Limb (tissue), 2 donors: ENCODE data around the gene LRRC7.

Experiments
- DNase-seq, 2 donors: peaks; one replicate each; pipeline ENCODE4 v3.0.0-alpha.2; 2016; ENCODE audit errors: extremely low spot score in 2 of 2

LRRC7 gene

DNA sequence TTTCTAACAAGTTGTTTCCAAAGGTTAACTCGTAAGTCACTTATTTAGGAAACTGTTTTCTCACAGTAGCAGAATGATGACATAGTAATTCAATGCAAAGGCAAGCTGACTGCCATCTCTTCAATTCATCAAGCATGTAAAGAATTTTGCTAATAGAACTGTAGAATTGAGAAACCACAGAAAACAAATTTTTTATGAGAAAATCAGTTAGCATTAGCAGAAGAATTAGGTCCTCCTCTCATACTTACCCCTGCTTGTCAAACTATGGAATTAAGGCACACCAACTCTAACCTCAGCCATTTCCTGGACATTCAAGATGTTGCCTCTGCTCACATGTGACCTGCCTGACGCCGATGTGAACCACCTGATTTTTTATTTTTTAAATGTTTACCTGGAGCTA is 522.4 kb downstream of the LRRC7 start:
- no peak for DNase-seq

DNA sequence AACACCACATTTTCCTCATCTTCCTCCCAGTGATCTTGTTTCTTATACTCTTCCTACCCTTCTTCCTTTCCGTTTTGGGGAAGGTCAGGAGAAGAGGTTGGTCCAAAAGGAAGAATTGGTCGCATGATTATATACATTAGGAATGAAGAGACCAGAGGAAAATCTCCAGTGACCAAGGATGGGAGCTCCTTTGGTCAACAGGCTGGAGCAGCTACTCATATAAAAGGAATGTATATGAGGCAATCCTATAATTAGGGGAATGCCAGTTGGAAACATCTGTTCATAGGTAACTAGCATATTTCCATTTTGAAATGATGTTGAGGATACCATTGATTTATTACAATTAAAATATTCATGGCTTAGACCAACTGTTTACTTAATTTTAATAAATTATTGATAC is 523.2 kb downstream of the LRRC7 start:
- no peak for DNase-seq

DNA sequence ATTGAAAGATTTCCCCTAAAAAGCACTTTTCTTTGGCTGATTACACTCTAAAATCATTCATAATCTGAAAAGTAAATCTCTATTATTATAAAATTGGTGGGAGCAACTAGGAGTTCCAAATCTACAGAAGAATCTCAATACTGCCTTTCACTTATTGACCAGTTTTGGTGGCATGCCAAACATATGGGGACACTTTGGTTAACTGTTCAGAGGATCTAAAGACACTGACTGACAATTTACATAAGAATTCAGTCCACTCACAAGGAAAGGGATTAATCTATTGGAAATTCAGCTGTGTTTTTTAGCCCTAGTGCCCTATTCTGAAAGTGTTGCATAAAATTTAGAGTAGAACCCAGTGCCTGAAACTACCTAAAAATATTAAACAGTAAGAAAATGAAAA is 524.1 kb downstream of the LRRC7 start:
- no peak for DNase-seq

DNA sequence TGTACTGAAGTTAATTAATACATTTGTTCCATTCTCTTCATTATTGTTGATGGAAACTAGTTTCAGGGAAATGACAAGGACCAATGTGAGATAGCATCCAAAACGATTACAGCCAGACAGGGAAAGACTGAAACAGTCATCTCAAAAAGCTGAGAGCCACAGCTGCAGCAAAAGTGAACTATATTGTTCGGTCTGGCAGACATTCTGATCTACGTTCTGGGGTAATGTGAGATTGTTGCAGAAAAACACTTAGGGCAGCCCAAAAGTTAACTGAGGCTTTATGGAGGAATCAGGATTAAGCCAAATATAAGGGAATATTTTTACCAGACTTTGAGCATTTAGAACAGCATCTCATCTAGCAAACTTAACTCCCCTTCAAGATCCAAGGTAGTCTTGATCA is 524.8 kb downstream of the LRRC7 start:
- no peak for DNase-seq

DNA sequence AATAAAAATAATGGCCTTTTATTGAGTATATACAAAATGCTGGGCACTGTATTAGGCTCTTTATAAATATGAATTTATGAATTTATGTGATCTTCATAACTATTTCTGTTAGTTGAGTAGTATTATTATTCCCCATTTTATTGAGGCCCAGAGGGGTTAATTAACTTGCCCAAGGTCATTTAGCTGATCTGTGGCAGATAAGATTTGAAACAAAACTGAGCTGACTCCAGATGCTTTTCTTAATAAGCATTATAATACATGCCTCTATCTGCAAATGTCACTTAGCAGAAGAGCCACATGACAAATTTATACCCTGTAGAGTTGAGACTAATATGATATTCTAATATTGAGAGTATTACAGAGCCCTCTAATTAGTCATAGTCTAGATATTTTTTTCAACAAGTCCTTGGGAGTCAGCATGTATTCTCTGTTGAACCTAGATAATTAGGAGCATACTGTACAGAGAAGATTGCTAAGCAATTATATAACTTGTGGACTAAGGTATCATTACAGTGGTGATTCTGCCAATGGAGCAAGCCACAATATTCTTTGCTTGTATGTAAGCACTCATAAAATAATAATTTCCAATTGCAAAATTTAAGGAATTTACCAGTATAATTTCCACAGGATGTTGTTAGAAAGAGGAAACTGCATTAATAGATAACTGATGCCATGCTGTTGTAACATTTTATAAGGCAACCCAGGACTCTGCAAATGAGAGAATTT is 525.7 kb downstream of the LRRC7 start:
- no peak for DNase-seq

DNA sequence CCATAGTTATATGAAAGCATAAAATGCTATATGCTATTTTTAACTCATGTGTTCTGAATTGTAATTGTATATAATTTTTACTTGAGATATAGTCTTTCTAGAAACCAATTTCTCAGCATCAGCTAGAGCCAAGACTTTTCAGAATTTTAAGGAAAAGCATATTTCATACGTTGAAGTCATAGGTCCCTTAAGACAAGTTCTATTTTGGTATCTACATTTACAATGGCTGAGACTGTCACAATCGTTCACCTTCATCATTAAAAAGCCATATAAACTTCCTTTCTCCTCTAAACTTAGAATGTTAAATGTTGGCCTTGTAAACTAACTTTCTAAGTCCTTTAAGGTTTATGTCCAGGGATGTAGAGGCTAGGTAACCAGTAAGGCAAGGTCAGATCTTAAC is 533.5 kb downstream of the LRRC7 start:
- DNase-seq: peak in 1 of 2 donors; percentile 16

DNA sequence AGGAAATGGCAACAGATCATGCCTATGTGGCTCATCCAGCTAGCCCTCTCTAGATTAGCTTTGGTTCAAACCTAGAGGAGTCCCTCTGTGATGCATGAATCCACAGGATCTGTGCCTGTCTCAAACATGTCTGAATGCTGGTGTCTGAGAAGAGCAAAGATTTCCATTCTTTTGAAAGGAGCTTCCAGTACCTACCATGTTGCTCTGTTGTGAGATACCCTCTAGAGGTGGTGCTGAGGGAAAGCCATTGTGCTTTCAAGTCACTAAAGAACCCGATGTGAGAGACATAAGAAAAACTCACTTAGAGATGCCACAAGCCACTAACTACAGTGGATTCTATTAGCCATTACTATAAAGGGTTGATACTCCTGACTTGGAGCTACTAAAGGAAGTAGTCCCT is 534.1 kb downstream of the LRRC7 start:
- DNase-seq: no peak

DNA sequence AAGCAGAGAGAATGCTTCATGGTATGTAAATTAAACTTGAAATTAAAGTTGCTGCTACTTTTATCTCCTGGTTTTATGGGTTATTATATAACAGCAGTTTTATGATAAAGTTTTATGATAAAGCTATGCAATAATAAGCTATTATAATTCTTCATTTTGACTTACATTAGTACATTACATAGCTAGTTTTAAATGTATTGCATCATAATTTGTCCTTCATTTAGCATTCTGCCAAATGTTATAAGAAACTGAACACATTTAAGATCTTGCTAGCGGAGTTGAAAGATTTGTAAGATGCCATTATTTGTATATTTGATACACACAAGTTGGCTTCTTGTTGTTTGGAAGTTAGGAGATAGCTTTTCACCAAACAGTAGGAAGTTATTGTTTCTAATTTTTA is 536.0 kb downstream of the LRRC7 start:
- DNase-seq: no peak

DNA sequence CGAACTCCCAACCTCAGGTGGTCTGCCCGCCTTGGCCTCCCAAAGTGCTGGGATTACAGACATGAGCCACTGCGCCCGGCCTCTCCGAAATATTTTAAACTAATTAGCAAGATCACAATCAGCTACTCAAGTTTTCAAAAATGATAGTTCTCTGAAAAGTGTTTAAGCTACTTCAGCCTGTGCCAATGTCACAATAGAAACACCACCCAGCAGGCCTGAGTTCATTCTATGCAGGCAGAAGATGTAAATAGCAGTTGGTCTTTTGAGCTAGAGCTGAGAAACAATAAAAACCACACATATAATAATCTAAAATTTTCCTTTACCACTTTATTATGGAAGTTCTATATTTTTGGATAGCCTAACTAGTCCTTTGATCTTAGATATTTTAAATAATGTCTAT is 541.5 kb downstream of the LRRC7 start:
- no peak for DNase-seq

DNA sequence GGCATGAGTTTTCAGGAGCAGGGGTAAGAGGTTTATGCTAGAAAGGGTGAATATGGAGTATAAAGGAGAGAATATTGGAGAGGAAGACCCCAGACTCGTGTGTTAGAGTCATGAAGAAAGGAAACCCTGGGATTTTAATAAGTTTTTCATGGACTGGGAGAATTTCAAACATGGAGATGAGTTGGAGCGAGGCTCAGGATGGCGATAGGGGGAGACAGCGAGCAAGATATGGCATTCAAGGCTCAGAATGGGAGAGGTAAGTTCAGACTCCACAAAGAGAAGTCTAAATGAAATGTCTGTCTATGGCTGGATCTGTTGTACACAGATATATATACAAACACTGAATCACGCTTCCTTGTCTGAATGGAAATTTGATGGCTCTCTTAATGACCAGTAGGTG is 545.1 kb downstream of the LRRC7 start:
- DNase-seq: no peak

DNA sequence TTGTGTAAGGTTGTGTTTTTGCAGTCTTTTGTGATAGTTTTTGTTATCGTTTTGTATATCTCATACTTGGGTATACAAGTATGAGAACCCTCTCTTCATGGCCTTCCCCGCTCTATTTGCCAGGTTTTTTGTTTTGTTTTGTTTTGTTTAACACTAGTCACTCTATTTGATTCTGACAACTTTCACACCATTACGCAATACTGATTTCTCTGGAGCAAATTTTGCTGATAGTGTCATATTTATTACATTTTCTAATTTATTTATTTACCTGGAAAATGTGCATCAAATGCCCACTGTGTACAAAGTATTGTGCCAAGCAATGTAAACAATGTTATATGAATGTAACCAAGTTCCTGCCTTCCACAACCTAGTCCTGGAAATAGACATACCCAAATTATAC is 547.6 kb downstream of the LRRC7 start:
- DNase-seq: no peak

DNA sequence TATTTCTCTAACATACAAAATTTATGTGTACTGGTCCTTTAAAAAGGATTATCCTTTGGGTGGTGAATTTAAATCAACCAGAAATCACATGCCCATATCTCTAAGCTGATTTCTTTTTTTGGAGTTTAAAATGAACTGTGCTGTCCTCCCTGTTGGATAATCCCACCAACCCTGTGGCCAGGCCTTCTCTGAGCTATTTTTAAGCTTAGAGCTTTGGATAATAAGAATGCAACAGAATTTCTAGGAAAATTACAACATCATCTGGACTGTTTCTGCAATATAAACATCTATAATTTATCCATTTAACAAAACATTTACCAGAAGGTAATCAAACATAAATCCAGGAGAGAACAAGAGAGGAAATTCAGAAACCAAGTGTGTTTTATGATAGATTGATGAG is 549.3 kb downstream of the LRRC7 start:
- DNase-seq: no peak

DNA sequence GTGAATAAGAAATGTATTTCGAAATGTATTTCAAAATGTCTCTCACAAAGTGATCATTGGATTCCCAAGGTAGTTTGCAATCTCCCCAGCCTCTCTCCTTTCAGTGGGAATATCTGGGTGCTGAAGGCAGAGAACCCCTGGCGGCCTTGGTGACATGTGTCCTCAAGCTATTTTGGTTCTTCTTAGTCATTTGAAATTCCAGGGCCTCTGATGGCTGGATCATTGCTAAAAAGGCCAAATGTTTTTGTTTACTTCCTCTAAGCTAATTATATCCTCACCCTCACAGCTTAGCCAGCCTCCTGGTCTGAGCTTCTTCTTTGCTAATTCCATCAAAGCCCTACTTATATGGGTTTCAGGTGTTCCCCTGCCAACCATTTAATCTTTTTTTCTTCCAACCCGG is 566.4 kb downstream of the LRRC7 start:
- no peak for DNase-seq

DNA sequence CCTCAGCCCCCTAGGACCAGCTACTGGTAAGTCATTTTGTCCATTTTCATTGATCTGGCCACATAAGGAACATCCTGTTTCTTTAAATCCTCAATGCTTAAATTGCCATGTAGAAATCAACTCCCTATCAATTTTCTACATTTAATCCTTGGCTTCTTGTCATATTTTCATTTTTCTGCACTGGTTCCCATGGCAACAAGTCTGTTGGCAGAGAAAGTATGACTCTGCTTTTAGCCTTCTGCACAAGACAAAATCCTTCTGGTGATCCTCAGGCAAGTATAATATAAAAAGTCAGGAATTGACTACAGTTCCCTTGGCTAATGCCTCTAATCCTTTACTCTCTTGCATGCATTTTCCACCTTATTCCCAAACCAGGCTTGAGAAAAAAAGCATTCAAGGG is 572.6 kb downstream of the LRRC7 start:
- peak in 1 of 2 donors; percentile 85 for DNase-seq

DNA sequence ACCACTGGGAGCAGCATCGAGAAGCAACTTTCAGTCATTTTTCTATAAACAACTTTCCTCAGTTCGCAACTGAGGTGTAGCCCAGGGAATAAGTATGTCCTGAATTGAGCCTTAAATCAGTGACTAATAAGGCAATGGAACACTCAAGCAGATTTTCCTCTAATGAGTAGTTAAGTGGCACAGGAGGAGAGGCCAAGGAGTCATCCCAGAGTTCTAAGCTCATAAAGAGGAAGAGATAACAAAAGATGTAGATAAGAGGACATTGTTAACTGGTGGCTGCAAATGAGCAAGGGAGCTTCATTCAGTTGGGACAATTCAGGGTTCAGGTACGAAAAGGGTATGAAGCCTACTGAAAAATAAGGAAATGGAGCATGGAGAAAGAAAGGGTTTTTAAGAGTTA is 573.2 kb downstream of the LRRC7 start:
- no peak for DNase-seq

DNA sequence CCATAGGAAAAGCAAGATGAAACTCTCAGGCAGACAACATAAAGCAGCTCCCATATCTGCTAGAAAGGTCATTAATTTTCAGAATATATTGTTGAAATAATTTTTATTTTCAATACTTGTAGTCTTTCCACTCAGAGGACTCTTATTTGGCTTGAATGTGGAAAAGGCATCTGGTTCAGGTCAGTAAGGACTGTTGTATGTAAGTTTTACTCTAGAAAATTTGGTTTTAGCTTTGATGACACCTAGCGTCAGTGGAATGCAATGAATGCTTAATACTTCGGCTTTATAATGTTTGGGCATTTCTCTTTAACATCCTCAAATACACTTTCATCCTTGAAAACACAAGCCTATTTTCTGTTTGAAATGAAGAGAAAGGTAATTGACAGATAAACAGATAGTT is 574.4 kb downstream of the LRRC7 start:
- peak in 1 of 2 donors; percentile 42 for DNase-seq

DNA sequence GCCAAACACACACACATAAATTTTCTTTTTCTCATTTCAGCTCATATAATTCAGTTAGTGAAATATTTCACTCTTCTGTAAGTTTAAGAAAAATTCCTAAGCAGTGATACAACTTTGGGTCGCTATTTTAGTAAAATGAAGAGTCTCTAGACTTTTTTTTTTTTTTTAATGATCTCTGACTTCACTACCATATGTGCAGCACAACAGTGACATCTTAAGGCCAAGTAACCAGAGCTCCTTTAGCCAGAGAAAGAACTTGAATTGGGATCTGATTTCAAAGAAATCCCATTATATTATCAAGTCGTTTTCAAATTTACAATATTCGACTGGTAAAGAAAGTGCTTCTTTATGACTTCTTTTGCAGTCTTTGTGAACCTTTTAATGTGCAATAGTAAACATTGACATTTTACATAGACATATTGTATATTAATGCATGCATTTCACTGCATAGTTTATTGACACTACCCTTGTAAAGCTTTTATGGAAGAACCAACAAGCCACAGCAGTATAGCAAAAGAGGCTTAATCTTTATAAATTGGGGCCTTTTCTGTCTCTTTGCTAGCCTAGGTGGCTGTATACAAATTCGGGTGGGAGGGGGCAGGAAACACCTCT is 575.4 kb downstream of the LRRC7 start:
- peak in 1 of 2 donors; percentile 56 for DNase-seq

DNA sequence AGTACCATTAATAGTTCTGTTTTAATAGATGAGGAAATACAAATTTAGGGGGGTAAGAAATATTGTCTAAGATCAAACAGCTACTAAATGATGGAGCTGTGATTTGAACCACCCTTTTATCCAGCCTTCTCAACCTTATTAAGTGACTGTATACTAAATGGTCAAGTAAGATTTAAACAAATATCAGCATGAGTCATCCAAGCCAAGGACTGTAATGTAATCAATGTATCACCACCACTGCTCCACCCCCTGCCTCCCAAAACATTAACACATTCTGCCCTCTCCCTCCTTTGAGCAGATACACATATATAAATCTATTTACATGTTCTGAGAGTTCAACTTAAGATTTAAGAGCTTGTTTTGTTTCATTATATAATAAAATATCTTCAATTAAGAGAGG is 578.8 kb downstream of the LRRC7 start:
- DNase-seq: no peak

DNA sequence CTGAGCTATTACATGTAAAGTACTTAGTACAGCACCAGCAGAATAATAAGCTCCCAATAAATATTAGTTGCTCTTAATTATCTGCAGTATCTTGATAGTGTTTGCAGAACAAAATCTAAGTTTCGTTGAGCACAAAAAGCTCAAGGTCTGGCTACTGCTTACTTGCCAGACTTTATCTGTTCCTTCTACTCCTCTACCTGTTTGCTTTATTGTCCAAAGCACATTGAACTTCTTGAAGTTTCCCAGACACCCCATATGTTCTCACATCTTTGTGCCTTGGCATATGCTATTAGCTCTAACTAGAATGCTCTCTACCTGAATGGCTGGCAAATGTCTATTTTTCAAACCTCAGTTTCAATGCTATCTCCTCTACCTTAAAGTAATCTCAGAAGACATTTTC is 582.7 kb downstream of the LRRC7 start:
- DNase-seq: no peak

DNA sequence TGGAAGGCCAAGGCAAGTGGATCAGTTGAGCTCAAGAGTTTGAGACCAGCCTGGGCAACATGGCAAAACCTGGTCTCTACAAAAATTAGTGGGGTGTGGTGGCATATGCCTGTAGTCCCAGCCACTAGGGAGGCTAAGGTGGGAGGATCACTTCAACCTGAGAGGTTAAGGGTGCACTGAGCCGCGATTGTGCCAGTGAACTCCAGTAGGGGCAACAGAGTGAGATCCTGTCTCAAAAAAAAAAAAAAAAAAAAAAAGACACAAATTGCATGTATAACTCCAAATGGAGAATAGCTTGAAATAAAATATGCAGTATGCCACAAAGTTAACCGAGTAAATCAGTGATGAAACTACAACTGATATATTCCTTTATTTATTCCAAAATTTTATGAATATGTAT is 586.0 kb downstream of the LRRC7 start:
- no peak for DNase-seq

DNA sequence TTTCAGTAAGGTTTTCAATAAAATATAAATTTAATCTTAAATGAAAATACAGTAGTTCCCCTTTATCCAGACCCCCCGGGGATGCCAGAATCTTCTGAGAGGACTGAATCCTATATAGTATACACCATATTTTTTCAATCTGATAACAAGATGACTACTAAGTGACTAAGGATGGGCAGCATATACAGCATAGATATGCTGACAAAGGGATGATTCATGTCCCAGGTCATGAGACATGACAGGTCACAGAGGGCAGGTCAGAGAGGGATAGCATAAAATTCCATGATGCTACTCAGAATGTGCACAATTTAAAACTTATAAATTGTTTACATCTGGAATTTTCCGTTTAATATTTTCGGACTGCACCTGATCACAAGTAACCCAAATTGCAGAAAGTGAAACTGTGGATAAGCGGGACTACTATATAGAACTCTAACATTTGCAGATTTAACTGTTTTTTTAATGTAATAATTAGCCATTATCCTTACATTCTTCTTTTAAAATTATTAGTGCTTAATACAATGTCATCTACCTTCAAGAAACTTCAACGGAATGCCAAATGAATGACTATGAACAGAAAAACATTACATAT is 588.9 kb downstream of the LRRC7 start:
- no peak for DNase-seq

DNA sequence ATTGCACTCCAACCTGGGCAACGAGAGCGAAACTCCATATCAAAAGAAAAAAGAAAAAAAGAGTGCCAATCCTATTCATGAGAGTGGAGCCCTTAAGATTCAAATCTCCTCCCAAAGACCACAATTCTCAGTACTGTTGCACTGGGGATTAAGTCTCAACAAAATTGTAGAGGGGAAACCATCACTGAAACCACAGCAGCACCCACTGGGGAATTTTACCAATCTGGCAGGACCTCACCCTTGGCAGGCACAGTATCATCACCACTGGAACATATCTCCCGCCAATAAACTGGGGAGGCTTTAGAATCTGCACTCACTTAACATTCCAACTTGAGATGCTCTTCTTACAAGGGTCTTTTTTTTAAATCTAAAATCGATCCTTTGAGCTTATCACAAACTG is 596.6 kb downstream of the LRRC7 start:
- no peak for DNase-seq

DNA sequence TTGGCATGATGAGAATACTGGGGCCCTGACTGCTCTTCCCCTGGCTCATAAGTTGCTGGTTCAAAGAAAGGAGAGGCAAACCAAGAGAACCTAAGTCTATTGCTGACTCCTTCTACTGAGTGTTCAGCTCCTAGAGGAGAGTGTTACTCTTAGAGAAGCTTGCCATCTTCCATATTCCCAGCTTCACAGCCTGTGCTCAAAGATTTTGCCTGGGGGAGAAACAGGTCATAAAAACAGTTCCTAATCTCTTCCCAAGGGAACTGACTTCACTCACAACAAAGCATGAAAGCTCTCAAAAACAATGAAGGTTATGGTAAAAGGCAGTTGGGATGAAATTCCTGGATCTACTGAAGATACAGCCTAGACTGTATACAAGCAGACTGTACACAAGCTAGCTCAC is 600.6 kb downstream of the LRRC7 start:
- no peak for DNase-seq
